Astrocyte (in vitro differentiated cells and primary cell): ENCODE results near the gene DNAJC6. TPM values are rescaled to one million over a fixed set of nuclear protein-coding genes. Genes with fewer than 3 reads are reported as not detected.
A peak's percentile ranks its signal among the peaks of the same experiment; 100 is the strongest.

ENCODE experiments used
- DNase-seq: peaks from one replicate; pipeline ENCODE4 v3.0.0-alpha.2; 2010; ENCODE audit warnings: low read depth
- FAIRE-seq: peaks from 2 replicates; lab custom pipeline; 2011; peaks lifted over from hg19 to GRCh38; lab: Jason Lieb, UNC
- H2AFZ ChIP-seq: 2 replicates; pipeline ENCODE4 v1.6.0; 2012; ENCODE audit warnings: low read depth, low read length, inconsistent platforms
- H3K27ac ChIP-seq: 2 replicates; pipeline ENCODE4 v1.5.1; 2011; ENCODE audit warnings: low read depth, low read length, inconsistent platforms
- H3K27me3 ChIP-seq: 2 replicates; pipeline ENCODE4 v1.6.0; 2011; ENCODE audit warnings: low read length, inconsistent platforms; ENCODE audit not compliant: insufficient read depth
- H3K36me3 ChIP-seq: 2 replicates; pipeline ENCODE4 v1.5.1; 2011; ENCODE audit warnings: low read length, inconsistent platforms; ENCODE audit not compliant: insufficient read depth
- H3K4me1 ChIP-seq: 2 replicates; pipeline ENCODE4 v1.5.1; 2011; ENCODE audit warnings: low read length, inconsistent platforms; ENCODE audit not compliant: insufficient read depth
- H3K4me2 ChIP-seq: 2 replicates; pipeline ENCODE4 v1.6.0; 2012; ENCODE audit warnings: low read length, inconsistent platforms
- H3K4me3 ChIP-seq: 2 replicates; pipeline ENCODE4 v1.5.1; 2011; ENCODE audit warnings: low read depth, mild to moderate bottlenecking, low read length, inconsistent platforms; ENCODE audit not compliant: insufficient read depth
- H3K79me2 ChIP-seq: 2 replicates; pipeline ENCODE4 v1.6.0; 2012; ENCODE audit warnings: mild to moderate bottlenecking, low read length, inconsistent platforms; ENCODE audit not compliant: insufficient read depth
- H3K9ac ChIP-seq: 2 replicates; pipeline ENCODE4 v1.6.0; 2012; ENCODE audit warnings: mild to moderate bottlenecking, low read length, inconsistent platforms
- H3K9me3 ChIP-seq: 2 replicates; pipeline ENCODE4 v1.5.1; 2012; ENCODE audit warnings: low read depth, mild to moderate bottlenecking, low read length, inconsistent platforms; ENCODE audit not compliant: insufficient read depth
- H4K20me1 ChIP-seq: 2 replicates; pipeline ENCODE4 v1.6.0; 2012; ENCODE audit warnings: low read length, inconsistent platforms; ENCODE audit not compliant: insufficient read depth
- H3K27ac Mint-ChIP-seq: one replicate; pipeline ENCODE4 v1.8.0; 2021; ENCODE audit warnings: mild to moderate bottlenecking, mixed read lengths; ENCODE audit not compliant: unreplicated experiment
- H3K27me3 Mint-ChIP-seq: one replicate; pipeline ENCODE4 v1.8.0; 2021; ENCODE audit warnings: low read depth, mixed read lengths; ENCODE audit not compliant: unreplicated experiment
- H3K36me3 Mint-ChIP-seq: one replicate; pipeline ENCODE4 v1.8.0; 2021; ENCODE audit warnings: low read depth, mixed read lengths; ENCODE audit not compliant: unreplicated experiment
- H3K4me1 Mint-ChIP-seq: one replicate; pipeline ENCODE4 v1.8.0; 2021; ENCODE audit warnings: low read depth, mixed read lengths; ENCODE audit not compliant: unreplicated experiment
- H3K4me3 Mint-ChIP-seq: one replicate; pipeline ENCODE4 v1.8.0; 2021; ENCODE audit warnings: mild to moderate bottlenecking, moderate library complexity, mixed read lengths; ENCODE audit not compliant: unreplicated experiment
- H3K9me3 Mint-ChIP-seq: one replicate; pipeline ENCODE4 v1.8.0; 2021; ENCODE audit warnings: mild to moderate bottlenecking, mixed read lengths; ENCODE audit not compliant: unreplicated experiment
- EZH2 ChIP-seq: IDR thresholded peaks from 2 replicates; pipeline ENCODE4 v1.6.1; 2012; ENCODE audit warnings: mild to moderate bottlenecking, low read length, inconsistent platforms; ENCODE audit not compliant: insufficient read depth
- total RNA-seq: library from RNA; stranded (reverse); gene quantifications from 2 replicates; pipeline ENCODE4 v1.2.1, GENCODE V29; 2021
- TF ChIP-seq, protein P1 (sequence below): IDR thresholded peaks from 2 replicates; pipeline ENCODE4 v1.5.1; 2011; ENCODE audit warnings: low read depth, mild to moderate bottlenecking, inconsistent platforms, low read length, moderate library complexity; ENCODE audit not compliant: insufficient read depth

The DNAJC6 gene
- total RNA-seq, 1 donor from 2014 or later: 8.9 TPM

DNA sequence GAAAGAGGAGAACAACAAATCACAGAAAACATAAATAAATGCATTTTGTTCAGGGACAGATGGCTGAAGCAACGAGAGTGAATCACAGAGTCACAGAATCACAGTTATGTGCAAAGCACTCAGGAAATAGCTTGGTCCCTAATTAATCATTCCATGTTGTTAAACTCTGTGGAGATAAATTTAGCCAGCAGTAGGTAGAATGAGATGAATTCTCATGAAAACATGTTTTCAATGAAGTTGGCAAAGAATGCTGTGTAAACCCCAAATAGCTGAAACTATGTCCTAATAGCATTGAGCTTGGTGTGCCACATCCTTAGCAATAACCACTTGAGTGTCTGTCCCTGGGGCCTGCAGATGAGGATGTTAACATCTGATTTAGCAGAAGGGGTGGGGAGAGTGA lies 131.6 kb downstream of the DNAJC6 start:
- peaks cover 2% of the 10 kb centered on the region for H3K36me3 Mint-ChIP-seq
- peak; percentile 54 for FAIRE-seq
- Histone ChIP-seq H3K79me2 (no peaks in the 10 kb centered on the region), H3K27ac (no peak overlapping the region), H3K4me3 (no peak overlapping the region), H3K4me1 (peaks cover 3% of the 10 kb centered on the region), H3K4me2 (no peak overlapping the region), H3K9ac (no peak overlapping the region), H2AFZ (no peak overlapping the region), H4K20me1 (no peaks in the 10 kb centered on the region), H3K9me3 (no peaks in the 10 kb centered on the region), H3K27me3 (no peaks in the 10 kb centered on the region), H3K36me3 (no peaks in the 10 kb centered on the region)
- peaks cover 10% of the 10 kb centered on the region for H3K4me1 Mint-ChIP-seq
- no peak for TF ChIP-seq EZH2
- TF ChIP-seq, protein P1, sequence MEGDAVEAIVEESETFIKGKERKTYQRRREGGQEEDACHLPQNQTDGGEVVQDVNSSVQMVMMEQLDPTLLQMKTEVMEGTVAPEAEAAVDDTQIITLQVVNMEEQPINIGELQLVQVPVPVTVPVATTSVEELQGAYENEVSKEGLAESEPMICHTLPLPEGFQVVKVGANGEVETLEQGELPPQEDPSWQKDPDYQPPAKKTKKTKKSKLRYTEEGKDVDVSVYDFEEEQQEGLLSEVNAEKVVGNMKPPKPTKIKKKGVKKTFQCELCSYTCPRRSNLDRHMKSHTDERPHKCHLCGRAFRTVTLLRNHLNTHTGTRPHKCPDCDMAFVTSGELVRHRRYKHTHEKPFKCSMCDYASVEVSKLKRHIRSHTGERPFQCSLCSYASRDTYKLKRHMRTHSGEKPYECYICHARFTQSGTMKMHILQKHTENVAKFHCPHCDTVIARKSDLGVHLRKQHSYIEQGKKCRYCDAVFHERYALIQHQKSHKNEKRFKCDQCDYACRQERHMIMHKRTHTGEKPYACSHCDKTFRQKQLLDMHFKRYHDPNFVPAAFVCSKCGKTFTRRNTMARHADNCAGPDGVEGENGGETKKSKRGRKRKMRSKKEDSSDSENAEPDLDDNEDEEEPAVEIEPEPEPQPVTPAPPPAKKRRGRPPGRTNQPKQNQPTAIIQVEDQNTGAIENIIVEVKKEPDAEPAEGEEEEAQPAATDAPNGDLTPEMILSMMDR: no peak
- peak; percentile 61 for DNase-seq
- H3K27ac Mint-ChIP-seq: no peak overlapping the region
- H3K9me3 Mint-ChIP-seq: peaks cover 7% of the 10 kb centered on the region
- H3K4me3 Mint-ChIP-seq: no peak overlapping the region
- H3K27me3 Mint-ChIP-seq: no peaks in the 10 kb centered on the region

DNA sequence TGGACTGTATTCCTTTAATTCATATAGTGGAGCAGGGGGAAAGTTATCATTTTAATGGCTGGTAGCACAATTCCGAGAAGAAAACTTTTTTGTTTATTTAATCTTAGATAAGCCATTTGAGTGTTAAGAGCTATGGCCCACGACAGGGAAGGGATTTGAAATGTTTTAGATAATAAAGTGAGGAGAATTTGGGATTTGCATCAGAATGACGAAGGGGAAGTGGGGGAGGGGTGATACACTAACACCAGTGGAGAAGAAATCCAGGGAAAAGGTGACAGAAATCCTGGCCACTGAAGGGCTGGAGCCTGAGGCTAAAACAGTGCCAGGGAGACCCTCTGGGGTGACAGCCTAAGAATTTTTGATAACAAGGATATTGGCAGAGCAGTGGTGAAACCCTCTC lies 132.1 kb downstream of the DNAJC6 start:
- Mint-ChIP-seq H3K9me3 (peaks cover 7% of the 10 kb centered on the region), H3K36me3 (peaks cover 2% of the 10 kb centered on the region), H3K4me3 (no peak overlapping the region), H3K27ac (no peak overlapping the region), H3K27me3 (no peaks in the 10 kb centered on the region), H3K4me1 (peaks cover 7% of the 10 kb centered on the region)
- no peak overlapping the region for H3K27ac ChIP-seq
- H3K36me3 ChIP-seq: no peaks in the 10 kb centered on the region
- no peak overlapping the region for H3K4me3 ChIP-seq
- no peak overlapping the region for H3K9ac ChIP-seq
- H3K79me2 ChIP-seq: no peaks in the 10 kb centered on the region
- no peak overlapping the region for H2AFZ ChIP-seq
- TF ChIP-seq, protein P1: no peak
- no peak for TF ChIP-seq EZH2
- H3K9me3 ChIP-seq: no peaks in the 10 kb centered on the region
- H3K27me3 ChIP-seq: no peaks in the 10 kb centered on the region
- peaks cover 3% of the 10 kb centered on the region for H3K4me1 ChIP-seq
- H3K4me2 ChIP-seq: no peak overlapping the region
- DNase-seq: no peak
- no peaks in the 10 kb centered on the region for H4K20me1 ChIP-seq
- FAIRE-seq: no peak

DNA sequence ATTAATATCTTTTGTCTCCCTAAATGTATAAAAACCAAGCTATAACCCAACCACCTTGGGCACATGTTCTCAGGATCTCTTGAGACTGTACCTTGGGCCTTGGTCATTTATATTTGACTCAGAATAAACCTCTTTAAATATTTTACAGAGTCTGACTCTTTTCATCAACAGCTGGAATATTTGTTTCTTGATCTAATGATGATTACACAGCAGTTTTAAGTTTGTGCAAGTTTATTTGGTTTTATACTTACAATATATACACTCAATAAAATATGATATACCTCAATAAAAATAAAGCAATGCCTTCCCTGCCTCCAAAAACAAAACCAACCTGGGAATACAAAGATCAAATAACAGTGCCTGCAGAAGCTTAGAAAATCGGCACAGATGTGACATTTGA lies 133.1 kb downstream of the DNAJC6 start:
- Mint-ChIP-seq H3K4me3 (no peak overlapping the region), H3K9me3 (peaks cover 7% of the 10 kb centered on the region), H3K4me1 (peaks cover 2% of the 10 kb centered on the region), H3K27ac (no peak overlapping the region), H3K27me3 (no peaks in the 10 kb centered on the region), H3K36me3 (peaks cover 2% of the 10 kb centered on the region)
- Histone ChIP-seq H2AFZ (no peak overlapping the region), H3K9ac (no peak overlapping the region), H3K36me3 (no peaks in the 10 kb centered on the region), H3K27me3 (no peaks in the 10 kb centered on the region), H3K9me3 (no peaks in the 10 kb centered on the region), H3K4me1 (peaks cover 3% of the 10 kb centered on the region), H4K20me1 (no peaks in the 10 kb centered on the region), H3K4me2 (no peak overlapping the region), H3K4me3 (no peak overlapping the region), H3K27ac (no peak overlapping the region), H3K79me2 (no peaks in the 10 kb centered on the region)
- DNase-seq (no peak), FAIRE-seq (no peak)
- no peak for TF ChIP-seq EZH2
